GM19240 (cell line): Measurements from ENCODE around the gene PHOSPHO1.
A peak's percentile ranks its signal among the peaks of the same experiment; 100 is the strongest.

Source experiments
- DNase-seq: peaks from one replicate; pipeline ENCODE4 v3.0.0; 2011; ENCODE audit warnings: low spot score; ENCODE audit not compliant: insufficient read length

The PHOSPHO1 gene

DNA sequence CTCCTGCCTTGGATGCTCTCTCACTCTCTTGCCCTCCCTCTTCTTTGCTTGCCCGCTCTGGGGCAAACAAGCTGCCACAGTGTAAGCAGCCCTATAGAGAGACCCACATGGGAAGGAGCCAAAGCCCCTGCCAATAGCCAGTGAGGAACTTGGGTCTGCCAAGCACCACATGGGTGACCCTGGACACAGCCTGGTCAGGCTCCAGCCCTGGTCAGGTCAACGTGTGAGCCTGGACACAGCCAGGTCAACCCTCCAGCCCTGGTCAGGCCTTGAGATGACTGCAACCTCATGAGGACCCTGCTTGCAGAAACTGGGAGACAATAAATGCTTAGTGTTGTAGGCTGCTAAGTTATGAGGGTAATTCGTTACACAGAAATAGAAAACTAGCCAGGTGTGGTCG lies 14.3 kb upstream of the PHOSPHO1 start:
- no peak for DNase-seq

DNA sequence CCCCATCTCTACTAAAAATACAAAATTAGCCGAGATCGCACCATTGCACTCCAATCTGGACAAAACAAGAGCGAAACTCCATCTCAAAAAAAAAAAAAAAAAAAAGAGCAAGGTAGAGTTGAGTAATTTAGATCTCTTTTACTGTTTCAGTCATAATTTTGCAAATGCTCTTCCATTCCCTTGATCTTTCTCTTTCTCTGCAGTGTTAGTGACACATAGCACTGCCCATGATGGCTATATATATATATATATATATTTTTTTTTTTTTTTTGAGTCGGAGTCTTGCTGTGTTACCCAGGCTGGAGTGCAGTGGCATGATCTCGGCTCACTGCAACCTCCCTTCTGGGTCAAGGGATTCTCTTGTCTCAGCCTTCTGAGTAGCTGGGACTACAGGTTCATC lies 12.2 kb upstream of the PHOSPHO1 start:
- DNase-seq: no peak

DNA sequence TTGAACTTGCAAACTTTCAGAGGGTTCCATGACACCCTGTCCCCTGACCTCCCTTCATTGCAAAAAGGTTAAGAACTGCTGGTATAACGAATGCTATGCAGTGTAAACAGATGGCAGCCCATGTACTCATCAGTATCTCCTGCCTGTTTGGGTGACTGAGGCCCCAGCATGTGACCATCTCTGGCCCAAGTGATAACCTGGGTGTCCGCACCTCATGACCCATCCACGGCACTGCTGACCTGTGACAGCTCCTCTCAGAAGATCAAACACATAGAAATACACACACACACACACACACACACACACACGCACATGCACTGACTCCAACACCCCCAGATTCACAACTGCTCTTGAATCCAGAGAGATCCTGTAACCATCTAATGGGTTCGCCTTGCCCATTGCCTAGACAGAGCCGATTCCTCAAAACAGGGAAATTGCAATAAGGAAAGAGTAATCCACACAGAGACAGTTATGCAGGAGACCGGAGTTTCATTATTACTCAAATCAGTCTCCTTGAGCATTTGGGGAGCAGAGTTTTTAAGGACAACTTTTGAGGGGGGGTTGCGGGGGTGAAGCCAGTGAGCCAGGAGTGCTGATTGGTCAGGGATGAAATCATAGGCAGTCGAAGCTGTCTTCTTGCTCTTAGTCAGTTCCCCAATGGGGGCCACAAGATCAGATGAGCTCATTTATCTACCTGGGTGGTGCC lies 11.3 kb upstream of the PHOSPHO1 start:
- no peak for DNase-seq

DNA sequence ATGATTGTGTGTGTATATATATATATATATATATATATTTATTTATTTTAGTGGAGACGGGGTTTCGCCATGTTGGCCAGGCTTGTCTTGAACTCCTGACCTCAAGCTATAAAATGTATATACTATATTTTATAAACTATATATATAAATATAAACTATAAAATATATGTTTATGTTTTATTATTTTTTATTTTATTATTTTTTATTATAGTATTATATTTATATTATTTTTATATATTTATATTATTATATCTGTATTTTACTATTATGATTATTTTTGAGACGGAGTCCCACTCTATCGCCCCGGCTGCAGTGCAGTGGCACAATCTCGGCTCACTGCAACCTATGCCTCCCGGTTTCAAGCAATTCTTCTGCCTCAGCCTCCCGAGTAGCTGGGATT lies 10.5 kb upstream of the PHOSPHO1 start:
- DNase-seq: no peak

DNA sequence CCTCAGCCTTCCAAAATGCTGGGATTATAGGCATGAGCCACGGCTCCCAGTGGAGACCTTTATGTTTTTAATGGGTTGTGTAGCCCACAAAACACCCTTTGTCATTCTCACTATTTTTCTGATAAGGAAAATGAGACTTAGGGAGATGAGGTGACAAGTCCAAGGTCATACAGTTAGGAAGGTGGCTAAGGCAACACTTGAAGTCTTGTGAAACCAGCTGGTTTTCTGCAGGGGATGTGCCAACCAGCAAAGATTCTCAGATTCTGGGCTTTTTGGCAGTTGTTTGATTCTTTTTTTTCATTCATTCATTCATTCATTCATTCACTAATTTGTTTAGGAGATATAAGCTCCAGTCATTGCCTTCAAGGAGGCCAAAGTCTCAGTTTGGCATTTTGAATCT lies 10.0 kb upstream of the PHOSPHO1 start:
- DNase-seq: no peak

DNA sequence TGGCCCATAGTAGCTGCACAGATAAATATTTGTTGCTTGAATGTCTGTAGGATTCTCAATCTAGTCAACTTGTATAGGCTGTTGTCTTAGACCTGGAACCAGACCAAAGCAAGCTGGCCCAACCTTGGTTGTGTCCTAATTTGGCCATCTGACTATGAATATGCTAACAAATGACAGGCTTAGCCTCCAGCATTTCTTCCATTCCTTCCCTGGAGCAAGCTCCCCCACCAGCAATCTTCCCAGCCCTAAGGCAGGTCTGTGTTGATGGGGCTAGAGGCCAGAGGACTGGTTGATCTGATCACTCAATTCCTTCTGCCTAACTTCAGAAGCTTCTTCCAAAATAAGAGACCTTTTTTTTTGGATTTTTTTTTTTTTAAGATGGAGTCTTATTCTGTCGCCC lies 9.4 kb upstream of the PHOSPHO1 start:
- no peak for DNase-seq

DNA sequence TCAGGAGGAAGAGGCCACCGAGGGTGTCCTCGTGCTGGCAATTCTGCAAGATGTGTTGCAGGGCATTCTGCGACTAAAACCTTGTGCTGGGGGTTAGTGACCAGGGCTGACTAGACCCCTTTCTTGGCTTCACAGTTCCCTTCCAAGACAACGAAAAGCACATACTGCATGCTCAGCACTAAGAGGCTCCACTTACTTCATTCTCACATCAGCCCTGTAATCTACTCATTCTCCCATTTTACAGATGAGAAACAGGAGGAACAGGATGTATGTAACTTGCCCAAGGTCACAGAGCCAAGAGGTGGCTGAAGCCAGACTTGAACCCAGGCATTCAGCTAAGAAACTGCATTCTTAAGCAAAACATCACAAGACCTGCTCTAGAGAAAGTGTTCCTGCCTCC lies 5.3 kb upstream of the PHOSPHO1 start:
- no peak for DNase-seq

DNA sequence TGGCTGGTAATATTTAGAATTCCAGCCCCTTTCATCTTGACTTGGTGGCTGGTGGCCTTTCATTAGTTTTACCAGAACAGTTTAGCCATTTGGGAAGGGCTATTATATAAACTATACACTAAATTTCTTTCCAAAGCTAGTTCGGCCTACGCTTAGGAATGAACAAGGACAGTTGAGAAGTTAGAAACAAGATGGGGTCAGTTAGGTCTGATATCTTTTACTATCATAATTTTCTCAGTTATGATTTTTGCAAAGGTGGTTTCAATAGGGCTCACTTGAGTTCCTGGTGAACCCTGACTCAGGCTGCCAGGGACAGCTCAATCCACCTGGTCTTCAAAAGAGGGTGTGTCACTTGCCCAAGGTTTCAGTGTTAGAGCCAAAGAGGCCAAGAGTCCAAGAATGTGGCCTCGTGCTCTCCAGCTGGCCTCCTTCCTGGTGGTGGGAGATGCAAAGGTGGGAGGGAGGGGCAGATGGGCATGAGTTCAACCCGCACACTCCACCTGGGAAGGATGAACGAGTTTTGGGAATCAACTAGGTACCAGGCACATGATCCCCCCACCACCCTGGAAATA lies 4.0 kb upstream of the PHOSPHO1 start:
- DNase-seq: no peak

DNA sequence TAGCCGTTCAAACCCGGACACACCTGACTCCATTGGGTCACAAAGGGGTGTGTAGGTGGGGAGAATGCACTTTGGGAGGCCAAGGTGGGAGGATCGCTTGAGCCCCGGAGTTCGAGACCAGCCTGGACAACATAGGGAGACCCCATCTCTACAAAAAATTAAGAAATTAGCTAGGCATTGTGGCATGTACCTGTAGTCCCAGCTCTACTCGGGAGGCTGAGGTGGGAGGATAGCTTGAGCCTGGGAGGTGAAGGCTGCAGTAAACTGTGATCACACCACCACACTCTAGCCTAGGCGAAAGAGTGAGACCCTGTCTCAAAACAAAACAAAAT lies 942 bp upstream of the PHOSPHO1 start:
- no peak for DNase-seq

DNA sequence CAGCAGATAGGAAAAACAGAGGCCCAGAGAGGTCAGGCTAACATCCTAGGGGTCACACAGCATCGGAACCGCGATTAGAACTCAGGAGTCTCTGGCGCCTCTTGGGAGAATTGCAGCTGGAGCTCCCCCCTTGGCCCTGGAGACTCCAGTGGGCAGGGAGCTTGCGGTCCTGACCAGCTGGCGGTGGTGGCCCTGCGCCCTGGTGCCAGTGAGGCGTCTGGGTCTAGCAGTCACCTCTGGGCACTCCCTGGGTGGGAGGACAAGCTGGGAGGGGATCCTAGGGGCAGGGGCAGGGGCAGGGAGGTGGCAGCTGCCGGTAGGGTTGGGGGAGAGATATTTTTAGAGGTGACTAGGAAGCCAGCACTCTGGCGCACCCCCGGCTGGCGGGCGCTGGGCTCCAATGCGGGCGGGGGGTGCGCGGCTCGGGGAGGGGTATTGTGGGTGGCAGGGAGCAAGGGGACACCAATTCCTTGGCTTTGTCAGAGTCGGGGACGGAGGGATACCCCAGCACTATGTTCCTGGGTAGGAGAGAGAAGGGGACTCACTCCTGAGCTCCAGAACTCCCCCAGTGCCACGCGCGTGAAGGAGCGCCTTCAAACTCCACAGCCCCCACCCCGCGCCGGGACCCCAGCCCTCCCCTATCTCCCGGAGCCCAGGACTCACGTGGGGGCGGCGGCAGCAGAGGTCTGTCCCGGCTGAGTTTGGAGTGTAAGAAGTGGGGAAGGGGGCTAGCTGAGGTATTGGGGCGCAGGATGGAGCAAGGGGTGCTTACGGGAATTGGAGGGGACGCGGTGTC lies 584 bp downstream of the PHOSPHO1 start:
- no peak for DNase-seq

DNA sequence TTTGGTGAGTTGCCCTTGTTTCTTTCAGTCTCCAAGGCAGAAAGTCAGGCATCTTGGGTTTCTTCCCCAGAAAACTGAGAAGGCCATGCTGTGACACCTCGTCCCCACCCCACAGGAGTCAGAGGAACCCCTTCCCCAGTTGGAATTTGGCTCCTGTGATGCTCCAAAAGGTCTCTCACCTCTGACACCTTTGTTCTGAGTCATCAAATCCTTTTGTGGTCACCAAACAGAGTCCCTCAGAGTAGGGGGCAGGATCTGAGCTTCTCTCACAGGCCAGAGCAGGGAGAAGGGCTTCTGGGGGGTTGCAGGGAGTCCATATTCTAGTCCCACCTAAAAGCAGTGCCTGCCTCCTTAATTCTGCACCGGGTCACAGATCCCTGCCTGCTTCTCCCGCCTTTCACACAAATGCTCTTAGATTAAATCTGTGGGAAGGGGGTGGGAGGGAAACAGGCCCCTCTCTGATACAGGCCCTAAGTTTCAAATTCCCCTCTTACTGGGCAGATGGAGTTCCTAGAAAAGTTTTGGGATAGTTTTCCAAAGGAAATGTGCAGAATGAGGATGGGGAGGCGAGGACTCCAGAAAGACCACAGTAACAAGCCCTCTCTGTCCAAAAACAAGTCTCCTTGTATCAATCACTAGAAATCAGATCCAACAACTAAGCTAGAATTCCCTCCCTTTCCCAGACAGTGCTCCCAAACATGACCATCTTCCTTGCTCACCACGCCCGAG lies 1.3 kb downstream of the PHOSPHO1 start:
- no peak for DNase-seq

DNA sequence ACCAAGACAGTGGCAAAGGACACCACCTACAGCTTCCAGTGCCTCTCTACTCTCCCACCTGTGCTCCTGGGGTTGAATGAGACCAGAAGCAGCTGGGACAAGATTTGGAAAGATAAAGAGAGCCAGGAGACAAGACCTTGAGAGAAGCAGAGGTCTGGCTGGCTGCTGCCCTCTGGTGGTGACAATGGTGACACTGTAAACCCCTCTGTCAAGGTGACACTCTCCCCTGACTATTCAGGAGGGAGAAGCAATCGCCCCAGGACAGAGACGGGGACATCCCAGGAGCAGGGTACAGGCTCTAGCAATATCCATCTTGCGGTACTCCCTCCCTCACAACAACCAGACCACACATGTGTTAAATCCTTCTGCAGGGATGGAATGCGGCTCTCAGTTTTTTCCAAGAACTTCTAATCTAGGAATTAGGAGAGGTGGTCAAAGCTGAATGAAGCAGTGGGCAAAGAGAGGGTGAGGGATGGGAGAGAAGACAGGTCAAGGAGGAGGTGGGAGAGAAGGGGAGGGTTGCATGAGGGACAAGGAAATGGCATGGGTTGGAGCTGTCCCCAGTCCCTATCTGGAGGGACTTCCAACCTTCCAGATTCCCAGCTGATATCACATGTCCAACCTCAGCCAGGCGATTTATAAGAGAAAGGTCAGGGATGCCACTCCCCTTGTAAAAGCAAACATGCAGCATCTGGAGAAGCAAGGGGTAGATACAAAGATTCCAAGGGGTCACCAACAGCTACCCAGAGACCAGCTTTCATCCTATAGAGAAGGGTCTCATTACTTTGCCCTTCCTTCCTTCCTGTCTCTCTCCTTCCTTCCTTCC lies 2.9 kb downstream of the PHOSPHO1 start:
- peak; percentile 83 for DNase-seq

DNA sequence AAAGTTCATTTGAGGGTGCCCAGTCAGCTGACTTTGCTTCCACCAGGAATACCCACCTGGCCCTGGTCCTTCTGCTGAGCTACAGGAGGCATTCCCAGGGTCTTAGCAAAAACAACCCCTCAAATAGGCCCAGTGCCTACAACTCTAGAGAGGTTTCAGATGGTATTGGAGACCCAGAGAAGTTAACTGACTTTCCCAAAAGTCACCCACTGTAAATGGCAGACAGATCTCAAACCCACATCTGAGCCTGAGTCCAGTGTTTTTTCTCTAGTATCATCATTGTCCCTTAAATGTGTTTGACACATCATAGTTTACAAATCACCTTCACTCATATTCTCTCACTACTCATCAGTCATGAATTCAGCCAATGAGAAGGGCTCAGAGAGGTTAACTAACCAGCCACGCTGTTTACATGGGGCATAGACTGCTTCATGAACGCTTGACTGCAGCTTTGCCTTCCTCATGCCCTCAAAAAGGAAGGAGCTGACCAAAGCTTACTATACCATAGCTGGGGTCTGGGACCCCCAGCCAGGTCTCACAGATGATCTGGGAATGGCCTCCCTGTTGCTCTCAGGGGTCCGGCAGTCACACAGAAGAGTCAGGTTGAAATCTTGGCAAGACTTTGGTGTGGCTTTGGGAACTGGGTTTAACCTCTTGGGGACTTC lies 3.7 kb downstream of the PHOSPHO1 start:
- DNase-seq: no peak

DNA sequence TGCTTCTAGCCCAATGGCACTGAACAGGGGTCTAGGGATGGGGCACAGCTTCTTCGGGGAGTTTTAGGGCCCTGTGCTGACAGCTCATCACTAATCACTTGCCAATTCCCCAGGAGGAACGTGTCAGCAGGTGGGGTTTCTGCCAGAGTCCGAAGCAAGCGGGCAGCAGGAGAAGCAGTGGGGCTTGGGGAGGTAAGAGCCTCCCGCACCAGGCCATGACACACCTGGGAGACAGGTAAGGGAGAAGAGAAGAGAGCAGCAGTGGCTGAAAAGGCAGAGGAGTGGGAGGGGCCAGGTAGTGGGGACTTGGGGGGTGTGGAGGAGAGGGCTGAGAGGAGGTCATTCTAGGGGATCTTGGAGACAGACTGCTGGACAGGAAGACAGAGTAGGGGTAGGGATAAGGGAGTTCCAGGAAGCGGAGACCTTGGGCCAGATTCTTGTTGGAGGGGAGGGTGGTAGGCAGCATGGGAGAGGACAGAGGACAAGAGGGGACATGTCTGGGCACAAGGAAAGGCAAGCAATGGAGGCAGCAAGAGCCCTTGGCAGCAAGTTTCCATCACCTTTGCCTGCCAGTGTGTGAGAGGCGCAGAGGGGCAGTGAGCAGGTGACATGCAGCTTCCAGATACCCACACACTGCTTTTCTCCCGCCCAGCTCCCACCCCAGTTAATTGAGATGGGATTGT lies 4.9 kb downstream of the PHOSPHO1 start:
- DNase-seq: no peak

DNA sequence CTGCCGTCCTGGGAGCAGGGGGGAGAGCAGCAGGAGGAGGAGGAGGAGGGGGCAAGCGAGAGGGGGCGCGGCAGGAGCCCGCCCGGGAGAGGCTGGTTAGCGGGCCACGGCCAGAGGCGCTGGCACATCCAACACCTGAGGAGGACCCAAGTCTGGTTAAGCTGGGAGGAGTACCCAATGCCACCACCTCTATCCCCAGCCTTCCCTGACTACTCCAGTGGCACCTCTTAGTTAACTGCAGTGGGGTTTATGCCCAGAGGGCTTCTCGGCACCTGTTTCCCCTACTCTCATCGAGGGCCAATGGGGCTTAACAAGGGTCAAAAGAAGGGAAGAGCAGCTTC lies 5.6 kb downstream of the PHOSPHO1 start:
- DNase-seq: no peak

DNA sequence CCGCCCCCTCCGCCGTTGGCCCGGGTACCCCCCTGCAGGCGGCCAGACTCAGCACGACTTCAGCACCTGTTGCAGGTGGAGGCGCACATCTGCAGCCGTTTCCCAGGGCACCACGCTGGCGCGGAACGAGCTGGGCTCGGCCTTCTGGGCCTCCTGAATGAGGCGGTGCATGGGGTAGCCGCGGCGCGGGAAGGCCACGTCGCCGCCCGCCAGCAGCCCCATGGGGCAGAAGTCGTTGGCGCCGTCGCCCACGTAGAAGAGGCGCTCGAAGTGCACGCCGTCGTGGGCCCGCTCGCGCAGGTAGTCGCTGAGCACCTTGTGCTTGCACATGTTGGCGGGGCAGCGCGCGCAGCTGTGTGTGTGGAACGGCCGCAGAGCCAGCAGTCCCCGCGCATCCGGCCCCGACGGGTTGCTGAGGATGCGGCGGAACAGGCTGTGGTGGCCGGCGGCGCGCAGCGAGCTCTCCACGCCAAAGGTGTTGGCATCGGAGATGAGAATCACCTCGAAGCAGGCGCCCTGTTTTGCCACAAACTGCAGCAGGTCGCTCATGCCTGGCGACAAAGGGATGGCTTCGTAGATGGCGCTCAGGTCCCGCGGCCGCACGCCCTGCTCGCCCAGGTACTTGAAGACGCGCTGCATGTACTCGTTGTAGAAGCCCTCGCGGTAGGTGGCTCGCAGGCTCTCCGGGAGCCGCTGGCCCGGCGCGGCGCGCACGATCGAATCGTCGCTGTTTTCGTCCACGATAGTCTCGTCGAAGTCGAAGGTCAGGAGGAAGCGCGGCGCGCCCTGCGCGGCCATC lies 6.2 kb downstream of the PHOSPHO1 start:
- DNase-seq: no peak

DNA sequence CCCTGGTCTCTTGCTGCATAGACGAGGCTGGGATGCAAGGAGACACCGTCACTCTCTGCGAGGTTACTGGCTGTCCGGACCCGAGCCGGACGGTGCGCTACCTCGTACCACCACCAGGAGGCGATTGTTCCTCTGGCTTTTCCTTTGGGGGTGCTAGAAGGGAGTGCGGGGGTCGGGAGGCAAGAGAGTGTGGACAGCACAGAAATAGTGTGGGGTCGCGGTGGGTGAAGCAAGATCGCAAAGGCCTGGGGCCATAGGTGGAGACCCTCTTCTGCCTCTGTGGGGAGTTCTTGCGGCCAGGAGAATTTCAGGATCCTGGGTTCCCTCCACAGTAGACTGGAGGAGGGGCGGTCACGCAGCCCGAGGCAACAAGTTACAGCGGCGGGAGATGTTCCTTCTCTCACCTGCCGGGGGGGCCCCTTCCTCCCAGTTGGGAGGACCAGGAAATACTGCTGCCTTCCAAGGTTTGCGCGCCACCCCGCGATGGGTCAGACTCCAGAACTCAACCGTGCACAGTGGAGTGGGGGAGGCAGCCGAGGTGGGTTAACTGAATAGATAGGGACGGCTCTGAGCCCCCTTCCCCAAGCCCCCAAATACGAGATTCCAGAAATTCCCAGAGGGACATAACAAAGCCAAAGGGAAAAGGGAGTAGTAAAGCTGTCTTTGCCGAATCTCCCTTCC lies 6.9 kb downstream of the PHOSPHO1 start:
- no peak for DNase-seq

DNA sequence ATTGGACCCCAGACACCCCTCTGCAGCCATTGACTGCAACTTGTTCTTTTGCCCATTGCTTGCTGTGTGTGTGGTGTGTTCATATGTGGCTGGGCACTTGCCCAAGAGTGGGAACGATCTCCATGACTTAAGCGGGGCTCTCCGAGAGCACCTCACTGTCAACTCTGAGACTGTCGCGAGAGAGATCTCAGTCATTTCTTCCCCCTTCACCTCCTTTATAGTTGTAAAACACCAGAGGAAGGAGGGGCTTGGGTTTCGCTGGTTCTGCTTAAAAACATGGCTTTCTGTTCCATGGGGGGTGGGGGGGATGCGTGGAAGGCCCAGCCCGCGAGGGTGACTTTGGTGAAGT lies 7.4 kb downstream of the PHOSPHO1 start:
- no peak for DNase-seq

DNA sequence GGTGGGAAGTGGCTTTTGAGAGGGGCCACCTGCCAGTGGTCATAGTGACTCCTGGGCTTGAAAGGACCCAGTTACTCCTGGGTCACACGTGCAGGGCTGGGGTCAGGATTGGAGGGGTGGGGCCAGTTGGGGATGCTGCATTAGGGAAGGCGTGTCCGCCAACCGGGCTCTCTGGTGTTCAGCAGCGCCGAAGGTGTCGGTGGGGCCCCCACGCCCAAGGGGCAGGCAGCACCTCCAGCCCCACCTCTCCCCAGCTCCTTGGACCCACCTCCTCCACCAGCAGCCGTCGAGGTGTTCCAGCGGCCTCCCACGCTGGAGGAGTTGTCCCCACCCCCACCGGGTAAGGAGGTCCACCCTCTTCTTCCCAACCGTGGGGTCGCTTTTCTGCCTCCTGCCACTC lies 10.6 kb downstream of the PHOSPHO1 start:
- DNase-seq: no peak
